ENCODE measurements around the gene BOC. TPM values are rescaled to one million over a fixed set of nuclear protein-coding genes. Genes with fewer than 3 reads are reported as not detected.

BOC gene
- total RNA-seq, 1 experiment from 2014 or later: 1.2 TPM

GRCh38 chr3:113247068-113247467, 35.7 kb downstream of the BOC start:
- intact Hi-C loops (cut with micrococcal nuclease; ENCODE audit: unreplicated experiment): no loop called here
- BruUV-seq (replicated peaks): no TSS peak
- Histone ChIP-seq H3K36me3 (ENCODE audit: insufficient read depth, low read length, poor library complexity, severe bottlenecking) (no peaks in the 10 kb centered on the region), H3K4me1 (ENCODE audit: insufficient read depth, low read length, poor library complexity, severe bottlenecking) (peaks cover 19% of the 10 kb centered on the region), H3K27ac (ENCODE audit: low read depth, low read length, poor library complexity, severe bottlenecking) (no peak overlapping the region), H3K9me3 (ENCODE audit: low read depth, low read length, poor library complexity, severe bottlenecking) (no peaks in the 10 kb centered on the region), H3K27me3 (replicated peaks; ENCODE audit: insufficient read depth, low read depth, low read length, poor library complexity) (no peaks in the 10 kb centered on the region), H3K4me3 (ENCODE audit: low read depth, low read length, poor library complexity, severe bottlenecking) (no peak overlapping the region)
- no peak for DNase-seq (ENCODE audit: low spot score)
- TF ChIP-seq EZH2 (IDR thresholded peaks at IDR 0.05; ENCODE audit: borderline replicate concordance, low read depth, low read length, poor library complexity, severe bottlenecking) (no peak), CTCF (conservative IDR thresholded peaks at IDR 0.05; ENCODE audit: low read depth, low read length) (no peak)
- CTCF ChIA-PET: no interaction called here
- POLR2A ChIA-PET (ENCODE audit: low non-redundant PET): no interaction called here

GRCh38 chr3:113247675-113248458, 36.5 kb downstream of the BOC start:
- CTCF ChIA-PET: no interaction called here
- POLR2A ChIA-PET (ENCODE audit: low non-redundant PET): no interaction called here
- no TSS peak for BruUV-seq (replicated peaks)
- no peak for DNase-seq (ENCODE audit: low spot score)
- Histone ChIP-seq H3K4me1 (ENCODE audit: insufficient read depth, low read length, poor library complexity, severe bottlenecking) (peaks cover 11% of the 10 kb centered on the region), H3K9me3 (ENCODE audit: low read depth, low read length, poor library complexity, severe bottlenecking) (no peaks in the 10 kb centered on the region), H3K27ac (ENCODE audit: low read depth, low read length, poor library complexity, severe bottlenecking) (no peak overlapping the region), H3K4me3 (ENCODE audit: low read depth, low read length, poor library complexity, severe bottlenecking) (no peak overlapping the region), H3K27me3 (replicated peaks; ENCODE audit: insufficient read depth, low read depth, low read length, poor library complexity) (no peaks in the 10 kb centered on the region), H3K36me3 (ENCODE audit: insufficient read depth, low read length, poor library complexity, severe bottlenecking) (no peaks in the 10 kb centered on the region)
- TF ChIP-seq EZH2 (IDR thresholded peaks at IDR 0.05; ENCODE audit: borderline replicate concordance, low read depth, low read length, poor library complexity, severe bottlenecking) (no peak), CTCF (conservative IDR thresholded peaks at IDR 0.05; ENCODE audit: low read depth, low read length) (no peak)
- intact Hi-C loops (cut with micrococcal nuclease; ENCODE audit: unreplicated experiment): no loop called here

DNA sequence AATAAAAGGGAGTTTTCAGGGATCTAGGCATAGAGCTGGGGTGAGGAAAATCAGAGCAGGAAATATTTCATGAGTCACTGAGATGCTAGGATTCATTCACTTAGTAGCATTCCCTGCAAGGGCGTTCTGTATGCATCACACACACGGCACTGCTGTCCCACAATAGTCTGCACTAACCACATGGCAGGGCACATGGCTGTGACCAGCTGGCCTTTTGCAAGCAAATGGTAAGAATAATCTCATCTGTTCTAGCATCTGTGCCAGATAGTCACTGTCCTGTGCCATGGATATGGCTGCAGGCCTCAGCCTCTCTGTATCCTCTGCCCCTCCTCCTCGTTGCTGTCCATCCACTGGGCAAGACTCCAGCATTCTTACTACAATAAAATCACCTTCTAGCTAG, 37.8 kb downstream of the BOC start:
- intact Hi-C loops (cut with micrococcal nuclease; ENCODE audit: unreplicated experiment): no loop called here
- TF ChIP-seq CTCF (conservative IDR thresholded peaks at IDR 0.05; ENCODE audit: low read depth, low read length) (no peak), EZH2 (IDR thresholded peaks at IDR 0.05; ENCODE audit: borderline replicate concordance, low read depth, low read length, poor library complexity, severe bottlenecking) (no peak)
- H3K9me3 ChIP-seq (ENCODE audit: low read depth, low read length, poor library complexity, severe bottlenecking): no peaks in the 10 kb centered on the region
- H3K27ac ChIP-seq (ENCODE audit: low read depth, low read length, poor library complexity, severe bottlenecking): no peak overlapping the region
- no peaks in the 10 kb centered on the region for H3K4me1 ChIP-seq (ENCODE audit: insufficient read depth, low read length, poor library complexity, severe bottlenecking)
- BruUV-seq (replicated peaks): no TSS peak
- ChIA-PET CTCF (no interaction called here), POLR2A (ENCODE audit: low non-redundant PET) (interaction anchor here (0.6 kb wide), 1 partner anchor 52 kb away, joined by 6 read pairs; no protein-coding TSS in a partner anchor)
- DNase-seq (ENCODE audit: low spot score): no peak
- no peak overlapping the region for H3K4me3 ChIP-seq (ENCODE audit: low read depth, low read length, poor library complexity, severe bottlenecking)
- no peaks in the 10 kb centered on the region for H3K27me3 ChIP-seq (replicated peaks; ENCODE audit: insufficient read depth, low read depth, low read length, poor library complexity)
- no peaks in the 10 kb centered on the region for H3K36me3 ChIP-seq (ENCODE audit: insufficient read depth, low read length, poor library complexity, severe bottlenecking)
